ENCODE measurements around the gene HNRNPR. TPM values are rescaled to one million over a fixed set of nuclear protein-coding genes. Genes with fewer than 3 reads are reported as not detected.

HNRNPR gene
- total RNA-seq: 90.4 and 102 TPM in 2 replicates

DNA sequence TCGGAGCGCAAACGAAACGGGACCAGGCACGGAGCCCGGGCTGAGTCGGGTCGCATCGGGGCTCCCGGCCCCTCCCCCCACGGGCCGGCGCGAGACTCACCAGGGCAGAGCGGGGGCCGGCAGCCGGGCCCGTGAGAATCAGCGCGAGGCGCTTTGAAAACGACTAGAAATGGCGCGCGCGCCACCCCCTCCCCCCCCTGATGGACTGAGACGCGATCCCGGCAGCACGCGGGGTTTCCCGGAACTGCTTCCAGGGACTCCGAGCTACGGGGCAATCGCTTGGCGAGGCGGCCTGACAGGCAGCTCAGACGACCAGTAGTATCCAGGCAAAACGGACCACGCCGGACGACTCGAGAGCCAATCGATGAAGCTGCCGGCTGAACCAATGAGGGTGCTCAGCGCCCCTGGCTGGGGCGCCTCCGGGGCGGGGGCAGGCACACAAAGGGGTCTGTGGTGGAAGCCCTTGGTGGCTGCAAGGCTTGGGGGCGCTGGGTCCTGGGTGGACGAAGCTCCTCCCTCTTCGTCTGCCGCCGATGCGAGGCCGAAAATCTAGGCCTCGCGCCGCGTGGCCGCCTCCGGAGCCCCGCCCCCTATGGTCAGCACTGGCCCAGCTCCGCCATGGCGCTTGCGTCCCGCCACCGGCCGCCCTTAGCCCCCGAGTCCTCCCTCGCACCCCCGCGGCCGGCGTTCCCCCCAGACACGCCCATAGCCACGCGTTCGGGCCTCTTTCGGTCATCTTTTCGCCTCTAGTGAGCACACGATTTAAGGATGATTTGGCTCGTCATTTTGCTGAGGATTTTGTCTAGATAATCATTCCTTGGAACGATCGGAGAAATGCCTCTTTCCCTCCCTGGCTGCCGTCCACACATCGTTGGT, at the start of gene HNRNPR:
Gene HNRNPR (minus strand): TSS at position 174 of the 876 bp plus-strand sequence. CDS start 3,276 bp downstream, outside the sequence.

GRCh38 chr1:23369335-23370013, 25.4 kb upstream of the HNRNPR start, which contains the start of gene ZNF436:
TSS of gene ZNF436 (minus strand) at chr1:23369836. CDS start at chr1:23368005, 1,831 bp downstream.

Other genes starting within 250 kb of the HNRNPR start
- 49.2 and 53.4 TPM in 2 replicates for gene LUZP1, start 175.4 kb downstream of the HNRNPR start, total RNA-seq
- 1.4 TPM in 2 replicates for gene HTR1D, start 126.8 kb downstream of the HNRNPR start, total RNA-seq
- 8.1 and 8.9 TPM in 2 replicates for gene ZNF436, start 25.6 kb upstream of the HNRNPR start, total RNA-seq
- gene TCEA3, start 80.5 kb upstream of the HNRNPR start, total RNA-seq: 0.40 and 0.44 TPM in 2 replicates
- 3.8 and 5.5 TPM in 2 replicates for gene ASAP3, start 139.9 kb upstream of the HNRNPR start, total RNA-seq
- gene E2F2, start 186.9 kb upstream of the HNRNPR start, total RNA-seq: 1.9 and 2.7 TPM in 2 replicates
- 739 and 789 TPM in 2 replicates for gene ID3, start 215.2 kb upstream of the HNRNPR start, total RNA-seq

Data from mammary microvascular endothelial cell (primary cell).